NCI-H187 treated with DMSO at 0.1 percent for 48 hours (cell line): Measurements from ENCODE around the gene CFP.

Experiments
- DNase-seq: peaks from one replicate; lab custom pipeline; 2025; lab: John Stamatoyannopoulos, UW

The CFP gene

GRCh38 chrX:47637546-47638195 lies 7.9 kb upstream of the CFP start:
- DNase-seq: no peak

GRCh38 chrX:47634871-47635575 lies 5.3 kb upstream of the CFP start:
- DNase-seq: no peak

- DNase-seq: no peak
These were observed 4.2 kb upstream of the CFP start for GRCh38 chrX:47633689-47634590.

- no peak for DNase-seq
These were observed 2.9 kb upstream of the CFP start for GRCh38 chrX:47632666-47633065.

- DNase-seq: no peak
These were observed 1.9 kb upstream of the CFP start for GRCh38 chrX:47631676-47632075.

GRCh38 chrX:47628982-47629381 lies 748 bp downstream of the CFP start:
- DNase-seq: no peak

- DNase-seq: no peak
These were observed 4.4 kb downstream of the CFP start for GRCh38 chrX:47625365-47625764.

GRCh38 chrX:47623540-47624027 lies 6.1 kb downstream of the CFP start:
- peak; percentile 6 for DNase-seq

- no peak for DNase-seq
These were observed 7.9 kb downstream of the CFP start for GRCh38 chrX:47621851-47622250.

GRCh38 chrX:47620303-47620685 lies 9.4 kb downstream of the CFP start:
- no peak for DNase-seq

- DNase-seq: no peak
These were observed 10.0 kb downstream of the CFP start, which contains the start of gene SYN1 for GRCh38 chrX:47619486-47620302. Gene SYN1, minus strand, starts transcription at chrX:47619857. Its CDS starts 129 bp downstream, at chrX:47619728.

- no peak for DNase-seq
These were observed 10.7 kb downstream of the CFP start for GRCh38 chrX:47618923-47619485.

- DNase-seq: no peak
These were observed 15.1 kb downstream of the CFP start for GRCh38 chrX:47614618-47615017.

- no peak for DNase-seq
These were observed 16.6 kb downstream of the CFP start for GRCh38 chrX:47613082-47613481.

GRCh38 chrX:47612418-47612817 lies 17.3 kb downstream of the CFP start:
- DNase-seq: no peak

- DNase-seq: no peak
These were observed 17.8 kb downstream of the CFP start for GRCh38 chrX:47611926-47612325.

GRCh38 chrX:47611489-47611888 lies 18.2 kb downstream of the CFP start:
- DNase-seq: no peak

- no peak for DNase-seq
These were observed 19.2 kb downstream of the CFP start for GRCh38 chrX:47610511-47610910.

- DNase-seq: no peak
These were observed 21.5 kb downstream of the CFP start for GRCh38 chrX:47608130-47608810.

GRCh38 chrX:47607091-47607490 lies 22.6 kb downstream of the CFP start:
- no peak for DNase-seq

- DNase-seq: no peak
These were observed 24.7 kb downstream of the CFP start for GRCh38 chrX:47605024-47605423.
